GM13977 (cell line): ENCODE results near the gene WDR17.

ENCODE experiments used
- DNase-seq: peaks from one replicate; pipeline ENCODE4 v3.0.0; 2012; ENCODE audit warnings: low spot score
- in situ Hi-C: fragments of 300-500 bp; cut with MboI; formaldehyde crosslinking; loops from one replicate; pipeline ENCODE4 v1.12.0; 2022; ENCODE audit warnings: low sequenced_read_pairs, low pct_unique_long_range_greater_than_20kb, mixed read lengths, inconsistent platforms; ENCODE audit not compliant: unreplicated experiment
- TF ChIP-seq, protein P1 (sequence below): IDR thresholded peaks from 2 replicates; pipeline ENCODE4 v1.5.1; 2012; ENCODE audit warnings: mild to moderate bottlenecking, control low read depth; ENCODE audit not compliant: insufficient read depth; ENCODE audit errors: extremely low read depth, missing control alignments

Gene WDR17

GRCh38 chr4:176044589-176044951 lies 21.1 kb upstream of the WDR17 start:
- TF ChIP-seq, protein P1, sequence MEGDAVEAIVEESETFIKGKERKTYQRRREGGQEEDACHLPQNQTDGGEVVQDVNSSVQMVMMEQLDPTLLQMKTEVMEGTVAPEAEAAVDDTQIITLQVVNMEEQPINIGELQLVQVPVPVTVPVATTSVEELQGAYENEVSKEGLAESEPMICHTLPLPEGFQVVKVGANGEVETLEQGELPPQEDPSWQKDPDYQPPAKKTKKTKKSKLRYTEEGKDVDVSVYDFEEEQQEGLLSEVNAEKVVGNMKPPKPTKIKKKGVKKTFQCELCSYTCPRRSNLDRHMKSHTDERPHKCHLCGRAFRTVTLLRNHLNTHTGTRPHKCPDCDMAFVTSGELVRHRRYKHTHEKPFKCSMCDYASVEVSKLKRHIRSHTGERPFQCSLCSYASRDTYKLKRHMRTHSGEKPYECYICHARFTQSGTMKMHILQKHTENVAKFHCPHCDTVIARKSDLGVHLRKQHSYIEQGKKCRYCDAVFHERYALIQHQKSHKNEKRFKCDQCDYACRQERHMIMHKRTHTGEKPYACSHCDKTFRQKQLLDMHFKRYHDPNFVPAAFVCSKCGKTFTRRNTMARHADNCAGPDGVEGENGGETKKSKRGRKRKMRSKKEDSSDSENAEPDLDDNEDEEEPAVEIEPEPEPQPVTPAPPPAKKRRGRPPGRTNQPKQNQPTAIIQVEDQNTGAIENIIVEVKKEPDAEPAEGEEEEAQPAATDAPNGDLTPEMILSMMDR: no peak
- no peak for DNase-seq
- in situ Hi-C loops: loop anchor here (25.0 kb wide), 1 partner anchor 293 kb away; no protein-coding TSS in a partner anchor

DNA sequence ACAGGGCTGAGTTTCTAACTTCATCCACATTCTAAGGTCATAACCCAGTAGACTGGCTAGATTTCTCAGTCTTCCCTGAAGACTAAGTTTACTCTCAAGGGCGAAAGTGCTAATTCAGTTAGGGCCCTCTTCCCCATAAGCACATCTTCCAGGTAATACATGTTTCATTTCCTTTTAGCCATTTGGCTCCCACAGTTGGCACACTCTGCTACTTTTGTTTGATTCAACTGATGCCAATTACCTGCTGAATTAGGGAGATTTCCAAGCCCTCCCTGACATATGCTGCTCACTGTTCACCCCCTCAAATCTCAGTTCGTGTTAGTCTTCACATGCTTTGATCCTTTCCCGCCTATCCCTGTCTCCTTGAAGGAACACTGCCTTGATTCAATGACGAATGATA lies 17.0 kb upstream of the WDR17 start:
- TF ChIP-seq, protein P1: no peak
- DNase-seq: no peak
- in situ Hi-C loops: loop anchor here (25.0 kb wide), 1 partner anchor 289 kb away; no protein-coding TSS in a partner anchor

DNA sequence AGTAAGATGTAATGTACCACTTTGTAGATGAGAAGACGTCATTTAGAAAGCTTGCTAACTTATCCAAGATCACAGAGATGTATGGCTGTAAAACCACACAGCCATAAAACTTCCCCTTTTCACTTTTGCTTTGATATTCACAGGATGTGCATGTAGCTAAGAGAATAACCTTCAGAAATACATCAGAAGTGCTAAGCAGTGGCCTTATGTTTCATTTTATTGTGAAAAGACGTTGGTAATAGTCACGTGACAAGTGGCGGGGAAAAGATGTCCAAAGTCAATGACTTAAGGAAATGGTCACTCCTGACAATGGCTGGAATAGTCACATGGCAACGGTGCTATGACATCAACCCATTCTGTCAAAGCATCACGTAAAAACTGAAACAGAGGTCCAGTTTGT lies 12.9 kb upstream of the WDR17 start:
- in situ Hi-C loops: no loop called here
- TF ChIP-seq, protein P1: no peak
- DNase-seq: peak; percentile 56

- TF ChIP-seq, protein P1: no peak
- in situ Hi-C loops: no loop called here
- no peak for DNase-seq
Measured at GRCh38 chr4:176053785-176054184, 11.9 kb upstream of the WDR17 start.

DNA sequence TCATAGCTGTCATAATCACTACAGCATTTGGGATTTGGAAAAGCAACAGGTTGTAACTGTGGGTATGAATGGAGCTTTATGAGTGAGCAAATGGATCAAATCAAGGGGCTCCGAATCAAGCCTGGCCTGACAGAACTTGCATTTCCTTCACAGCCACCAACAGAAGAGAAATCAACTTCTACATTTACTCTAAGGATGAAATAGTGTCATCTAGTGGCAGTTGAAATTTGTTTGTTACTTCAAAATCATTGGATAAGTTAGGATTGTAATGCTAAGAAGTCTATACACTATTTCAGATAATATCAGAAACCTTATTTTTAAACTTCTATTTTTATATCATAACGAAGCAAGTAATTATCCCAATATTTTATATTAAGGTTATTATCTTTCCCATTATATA lies 10.7 kb upstream of the WDR17 start:
- peak; percentile 41 for DNase-seq
- TF ChIP-seq, protein P1: peak; percentile 51
- in situ Hi-C loops: no loop called here

DNA sequence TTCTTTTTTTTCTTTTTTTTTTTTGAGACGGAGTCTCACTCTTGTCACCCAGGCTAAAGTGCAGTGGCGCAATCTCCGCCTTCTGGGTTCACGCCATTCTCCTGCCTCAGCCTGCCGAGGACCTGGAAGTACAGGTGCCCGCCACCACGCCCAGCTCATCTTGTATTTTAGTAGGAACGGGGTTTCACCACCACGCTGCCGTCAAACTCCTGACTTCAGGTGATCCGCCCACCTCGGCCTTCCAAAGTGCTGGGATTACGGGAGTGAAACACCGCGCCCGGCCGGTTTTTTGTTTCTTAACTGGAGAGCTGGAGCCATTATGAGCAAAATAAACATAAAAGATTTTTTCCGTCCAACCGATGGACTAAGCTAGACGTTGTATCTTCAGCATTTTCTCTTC lies 1.9 kb upstream of the WDR17 start:
- in situ Hi-C loops: no loop called here
- no peak for DNase-seq

DNA sequence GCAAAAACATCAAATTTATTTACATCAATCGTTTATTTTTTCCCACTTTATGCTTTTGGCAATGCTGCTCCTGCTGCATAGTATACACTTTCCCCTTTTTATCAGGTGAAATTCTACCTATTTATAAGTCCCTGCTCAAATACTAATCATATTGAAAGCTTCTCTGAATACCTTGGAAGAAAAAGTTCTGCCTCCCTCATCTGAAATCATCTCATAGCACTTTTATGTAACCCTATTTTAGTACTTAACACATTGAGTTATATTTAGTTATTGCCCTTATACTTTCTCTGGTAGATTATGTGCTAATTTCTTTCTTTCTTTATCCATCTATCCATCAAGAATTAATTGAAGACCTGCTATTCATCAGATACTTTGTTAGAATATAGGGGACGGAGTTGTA lies 1.1 kb upstream of the WDR17 start:
- in situ Hi-C loops: no loop called here
- TF ChIP-seq, protein P1: no peak
- DNase-seq: no peak

More for the DNA sequence above, 1.9 kb upstream of the WDR17 start:
- TF ChIP-seq, protein P1: no peak
